DMS114 treated with DMSO at 0.1 percent for 48 hours (cell line): ENCODE results near the gene RSF1.

ENCODE experiments used
- DNase-seq: peaks from one replicate; lab custom pipeline; 2025; ENCODE audit not compliant: unreplicated experiment; lab: John Stamatoyannopoulos, UW

The RSF1 gene

GRCh38 chr11:77698896-77699295 lies 121.6 kb downstream of the RSF1 start:
- no peak for DNase-seq

GRCh38 chr11:77697865-77698264 lies 122.7 kb downstream of the RSF1 start:
- no peak for DNase-seq

- DNase-seq = no peak
These were observed 125.1 kb downstream of the RSF1 start for GRCh38 chr11:77695417-77695816.

GRCh38 chr11:77690649-77691048 lies 129.9 kb downstream of the RSF1 start:
- no peak for DNase-seq

GRCh38 chr11:77687088-77687487 lies 133.4 kb downstream of the RSF1 start:
- DNase-seq = no peak

GRCh38 chr11:77677138-77677537 lies 143.4 kb downstream of the RSF1 start:
- DNase-seq = no peak

GRCh38 chr11:77672264-77672663 lies 148.3 kb downstream of the RSF1 start:
- DNase-seq = no peak

GRCh38 chr11:77669848-77670511 lies 150.5 kb downstream of the RSF1 start:
- no peak for DNase-seq

GRCh38 chr11:77668760-77669159 lies 151.8 kb downstream of the RSF1 start:
- no peak for DNase-seq

- no peak for DNase-seq
These were observed 155.1 kb downstream of the RSF1 start for GRCh38 chr11:77665240-77665965.

GRCh38 chr11:77661670-77662069 lies 158.9 kb downstream of the RSF1 start:
- DNase-seq = no peak

- no peak for DNase-seq
These were observed 159.6 kb downstream of the RSF1 start for GRCh38 chr11:77660947-77661346.

GRCh38 chr11:77658213-77659013 lies 162.1 kb downstream of the RSF1 start:
- no peak for DNase-seq

- DNase-seq = no peak
These were observed 164.2 kb downstream of the RSF1 start for GRCh38 chr11:77656362-77656761.

GRCh38 chr11:77654770-77655434 lies 165.6 kb downstream of the RSF1 start:
- DNase-seq = no peak

GRCh38 chr11:77650123-77650522 lies 170.4 kb downstream of the RSF1 start:
- no peak for DNase-seq

- no peak for DNase-seq
These were observed 172.7 kb downstream of the RSF1 start for GRCh38 chr11:77647654-77648305.

GRCh38 chr11:77644887-77645286 lies 175.6 kb downstream of the RSF1 start:
- DNase-seq = no peak

GRCh38 chr11:77642228-77642627 lies 178.3 kb downstream of the RSF1 start:
- no peak for DNase-seq

- DNase-seq = peak; percentile 86
These were observed 183.0 kb downstream of the RSF1 start, which contains the start of gene CLNS1A for GRCh38 chr11:77637345-77638165. Gene CLNS1A, minus strand, starts transcription at chr11:77637794. Its CDS starts 80 bp downstream, at chr11:77637714.
